Measurements from ENCODE around the gene MRPL52.

GRCh38 chr14:22837114-22837749 lies 7.5 kb downstream of the MRPL52 start:
- TF ChIP-seq POLR2A (IDR thresholded peaks at IDR 0.05) (peak; percentile 27 to 58), CTCF (IDR thresholded peaks at IDR 0.05) (no peak)
